K562 (cell line): Measurements from ENCODE around the gene FAM20C.

Source experiments
- CHD1 ChIP-seq: fragments of 200-600 bp; sonication (generic); IDR thresholded peaks from one replicate; pipeline ENCODE4 v1.6.1; 2012; ENCODE audit warnings: mild to moderate bottlenecking, moderate library complexity, low read length, inconsistent platforms
- CREB1 ChIP-seq, 2 experiments: sonication (generic) in 1 of 2; formaldehyde crosslinking in 1 of 2; IDR thresholded peaks; 2 replicates each; pipeline versions ENCODE4 v1.6.1 to v1.8.0; 2012 to 2022; ENCODE audit warnings: inconsistent platforms in 1 of 2, mild to moderate bottlenecking in 1 of 2, missing genetic modification reagents in 1 of 2, moderate library complexity in 1 of 2
- GABPA ChIP-seq: fragments of 200-800 bp; sonication (Bioruptor generic); conservative IDR thresholded peaks from 2 replicates; pipeline ENCODE4 v1.6.1; 2016; ENCODE audit warnings: low read depth, missing genetic modification characterization, missing compliant biosample characterization
- GABPB1 ChIP-seq: sonication (generic); formaldehyde crosslinking; IDR thresholded peaks from 2 replicates; pipeline ENCODE4 v1.8.0; 2022; ENCODE audit warnings: mild to moderate bottlenecking, missing genetic modification reagents
- HMG20B ChIP-seq: fragments of 250-450 bp; sonication (Bioruptor Pico); IDR thresholded peaks from 2 replicates; pipeline ENCODE4 v1.5.0; 2021; ENCODE audit warnings: mild to moderate bottlenecking
- MAZ ChIP-seq, 2 experiments: fragments of 450-650 bp in 1 of 2; sonication (generic) in 1 of 2; formaldehyde crosslinking; IDR thresholded peaks in 1 of 2; conservative IDR thresholded peaks in 1 of 2; 2 replicates each; pipeline versions ENCODE4 v1.4.0 to v1.5.0; 2020; ENCODE audit warnings: mild to moderate bottlenecking in 1 of 2, missing genetic modification reagents in 1 of 2

DNA sequence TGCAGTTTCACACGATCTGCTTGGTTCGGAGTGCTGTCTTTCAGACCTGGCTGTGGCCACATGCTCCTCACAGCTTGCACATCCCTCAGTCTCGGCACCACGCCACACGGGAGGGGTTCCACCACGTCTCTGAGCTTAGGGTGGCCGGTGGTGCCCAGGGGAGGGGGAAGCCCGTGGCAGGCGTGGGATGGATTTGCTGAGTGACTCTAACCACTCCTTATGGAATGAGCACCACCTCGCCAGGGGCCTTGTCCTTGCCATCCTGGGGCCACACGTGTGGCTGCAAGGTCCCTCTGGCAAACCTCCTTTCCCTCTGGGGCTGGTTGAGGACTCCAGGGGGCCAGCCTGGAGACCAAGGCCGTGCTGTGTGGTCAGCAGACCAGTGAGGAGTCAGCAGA lies 29.1 kb upstream of the FAM20C start:
- TF ChIP-seq GABPB1: no peak
- no peak for TF ChIP-seq HMG20B (CRISPR knock-in tag)
- TF ChIP-seq GABPA (tag): no peak
- no peak for TF ChIP-seq CHD1
- TF ChIP-seq MAZ (CRISPR knock-in tag; conservative IDR thresholded peaks at IDR 0.05 in 1 of 2, IDR thresholded peaks at IDR 0.05 in 1 of 2): no peak
- TF ChIP-seq CREB1 (IDR thresholded peaks at IDR 0.05): no peak
- TF ChIP-seq CREB1 (CRISPR knock-in tag; IDR thresholded peaks at IDR 0.05): no peak
